Cardiac septum (tissue), 1 donor: ENCODE data around the gene FOXP4. TPM values are rescaled to one million over a fixed set of nuclear protein-coding genes. Genes with fewer than 3 reads are reported as not detected.

ENCODE experiments used
- DNase-seq: peaks from one replicate; pipeline ENCODE4 v3.0.0-alpha.2; 2020; ENCODE audit warnings: low spot score
- intact Hi-C: fragments of 100-400 bp; cut with DNase I; formaldehyde crosslinking; loops from one replicate; pipeline ENCODE4 v1.14.0; 2022
- microRNA-seq: library from miRNA; unstranded; fragments of <30 nt; microRNA quantifications from one replicate; pipeline ENCODE4 v1.2.0, GENCODE V29; 2020
- total RNA-seq: library from RNA; stranded (reverse); fragmentation: NEBNext Ultra II Directional; extraction: Animal tissue kit (Norgen Biotek cat#: 25700); gene quantifications from one replicate; pipeline ENCODE4 v1.2.1, GENCODE V29; 2021
- donor health status: DM: no; HTN: no; CAD: no.

Gene FOXP4
- total RNA-seq, 1 donor from 2014 or later = 20.3 TPM

GRCh38 chr6:41648070-41648585, 101.9 kb downstream of the FOXP4 start:
- DNase-seq = no peak
- intact Hi-C loops = no loop called here

- intact Hi-C loops = no loop called here
- no peak for DNase-seq
Observed at GRCh38 chr6:41648921-41649320, 102.7 kb downstream of the FOXP4 start.

GRCh38 chr6:41649596-41649995, 103.4 kb downstream of the FOXP4 start:
- intact Hi-C loops = no loop called here
- no peak for DNase-seq

- no peak for DNase-seq
- intact Hi-C loops = no loop called here
Observed at GRCh38 chr6:41650120-41650519, 103.9 kb downstream of the FOXP4 start.

- DNase-seq = no peak
- intact Hi-C loops = no loop called here
Observed at GRCh38 chr6:41651246-41651961, 105.2 kb downstream of the FOXP4 start.

Small RNAs within 50 kb of the gene (microRNA-seq; reads per million reads assigned to microRNA genes)
- not detected for gene MIR4641

Other genes with a start within 250 kb of the FOXP4 start
- not detected for gene NCR2, start 210.8 kb upstream of the FOXP4 start, total RNA-seq
- 4.3 TPM for gene MDFI, start 92.1 kb downstream of the FOXP4 start, total RNA-seq
- 45.6 TPM for gene TFEB, start 189.2 kb downstream of the FOXP4 start, total RNA-seq
- not detected for gene PGC, start 201.0 kb downstream of the FOXP4 start, total RNA-seq
- gene FRS3, start 233.5 kb downstream of the FOXP4 start, total RNA-seq = 5.7 TPM
- gene PRICKLE4, start 234.4 kb downstream of the FOXP4 start, total RNA-seq = 1.7 TPM
- 127 TPM for gene TOMM6, start 241.3 kb downstream of the FOXP4 start, total RNA-seq